ENCODE results near the gene VWA3B. TPM values are rescaled to one million over a fixed set of nuclear protein-coding genes. Genes with fewer than 3 reads are reported as not detected.

VWA3B gene
- polyA plus RNA-seq, 1 donor (not counting 4 experiments of a cell fraction or from before 2014, with no cell fraction given): not detected

DNA sequence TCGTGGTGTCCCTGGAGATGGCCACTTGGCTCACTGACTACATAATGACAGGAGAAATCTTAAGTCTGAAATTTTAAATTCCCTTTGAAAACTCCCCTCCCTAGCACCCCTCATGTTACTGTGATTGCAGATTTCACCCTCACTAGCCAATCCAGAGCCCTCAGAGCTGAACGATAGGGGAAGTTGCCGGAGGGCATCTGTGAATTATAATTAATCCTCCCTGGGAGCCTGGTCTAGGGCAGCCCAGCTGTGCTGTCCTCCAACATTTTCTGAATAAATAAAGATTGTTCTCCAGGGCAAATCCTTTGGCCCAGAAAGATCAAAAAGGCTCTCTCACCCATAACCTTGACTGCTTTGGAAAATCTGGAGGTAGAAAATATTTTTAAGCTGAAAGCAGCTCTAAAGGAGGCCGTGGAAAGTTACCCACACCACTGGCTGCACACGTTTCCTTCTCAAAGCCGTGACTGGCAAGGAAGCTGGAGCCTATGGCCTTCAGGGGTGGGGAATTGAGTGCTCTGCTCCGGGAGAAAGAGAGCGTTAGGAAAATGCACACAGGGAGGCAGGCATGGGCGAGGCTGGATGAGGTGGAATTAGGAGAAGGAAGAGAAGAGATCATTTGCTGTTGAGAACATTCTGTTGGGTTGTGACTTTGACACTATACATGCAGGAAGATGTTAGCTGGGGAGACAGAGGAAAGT is 190.3 kb downstream of the VWA3B start:
- FAIRE-seq: no peak

DNA sequence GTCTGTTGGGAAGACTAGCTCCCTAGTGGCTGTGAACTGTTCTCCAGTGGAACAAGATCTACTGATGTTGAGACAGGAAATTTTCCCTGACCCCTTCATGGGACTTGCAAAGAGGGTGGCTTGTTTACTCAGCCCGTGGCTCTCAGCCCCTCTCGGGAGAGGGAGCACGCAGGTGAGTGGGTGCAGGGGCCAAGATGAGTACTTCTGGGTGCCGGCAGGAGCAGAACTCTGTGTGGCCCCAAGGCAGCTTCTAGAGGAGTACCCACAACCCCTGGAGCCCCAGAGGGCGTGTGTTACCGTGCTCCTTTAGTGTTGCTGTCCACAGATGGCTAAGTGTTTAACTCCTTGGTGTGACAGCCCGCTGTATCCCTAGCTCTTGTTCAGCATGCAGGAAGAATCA is 191.1 kb downstream of the VWA3B start:
- no peak overlapping the region for H3K4me2 ChIP-seq (ENCODE audit: control insufficient read depth, extremely low read depth, insufficient read depth, low read depth, low read length)
- H3K36me3 ChIP-seq (ENCODE audit: control insufficient read depth in 2 of 2, extremely low read depth in 1 of 2, insufficient read depth in 2 of 2, low read length in 2 of 2): no peaks in the 10 kb centered on the region
- H2AFZ ChIP-seq (ENCODE audit: control insufficient read depth, low read length): no peak overlapping the region
- no peak for FAIRE-seq
- no peak for DNase-seq (ENCODE audit: low read depth, low spot score)
- peaks cover 3% of the 10 kb centered on the region for H3K27me3 ChIP-seq (ENCODE audit: control insufficient read depth, extremely low read depth, insufficient read depth, low read length)
- no peaks in the 10 kb centered on the region for H3K9me3 ChIP-seq (ENCODE audit: control insufficient read depth, low read depth, low read length)
- no peak overlapping the region for H3K27ac ChIP-seq (ENCODE audit: control insufficient read depth, insufficient read depth, low read length)
- dilution Hi-C loops (cut with MboI; ENCODE audit: extremely low pct_ligation_motif_present, low sequenced_read_pairs): no loop called here
- H4K20me1 ChIP-seq (ENCODE audit: control insufficient read depth, extremely low read depth, insufficient read depth, low read length): no peaks in the 10 kb centered on the region
- TF ChIP-seq, protein P1, sequence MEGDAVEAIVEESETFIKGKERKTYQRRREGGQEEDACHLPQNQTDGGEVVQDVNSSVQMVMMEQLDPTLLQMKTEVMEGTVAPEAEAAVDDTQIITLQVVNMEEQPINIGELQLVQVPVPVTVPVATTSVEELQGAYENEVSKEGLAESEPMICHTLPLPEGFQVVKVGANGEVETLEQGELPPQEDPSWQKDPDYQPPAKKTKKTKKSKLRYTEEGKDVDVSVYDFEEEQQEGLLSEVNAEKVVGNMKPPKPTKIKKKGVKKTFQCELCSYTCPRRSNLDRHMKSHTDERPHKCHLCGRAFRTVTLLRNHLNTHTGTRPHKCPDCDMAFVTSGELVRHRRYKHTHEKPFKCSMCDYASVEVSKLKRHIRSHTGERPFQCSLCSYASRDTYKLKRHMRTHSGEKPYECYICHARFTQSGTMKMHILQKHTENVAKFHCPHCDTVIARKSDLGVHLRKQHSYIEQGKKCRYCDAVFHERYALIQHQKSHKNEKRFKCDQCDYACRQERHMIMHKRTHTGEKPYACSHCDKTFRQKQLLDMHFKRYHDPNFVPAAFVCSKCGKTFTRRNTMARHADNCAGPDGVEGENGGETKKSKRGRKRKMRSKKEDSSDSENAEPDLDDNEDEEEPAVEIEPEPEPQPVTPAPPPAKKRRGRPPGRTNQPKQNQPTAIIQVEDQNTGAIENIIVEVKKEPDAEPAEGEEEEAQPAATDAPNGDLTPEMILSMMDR (optimal IDR thresholded peaks at IDR 0.05 in 1 of 3, IDR thresholded peaks at IDR 0.05 in 1 of 3, conservative IDR thresholded peaks at IDR 0.05 in 1 of 3; ENCODE audit: extremely low read depth in 1 of 3, insufficient read depth in 2 of 3, low read length in 3 of 3): no peak
- no peak for TF ChIP-seq EZH2 (IDR thresholded peaks at IDR 0.05; ENCODE audit: low read length)
- no peak overlapping the region for H3K9ac ChIP-seq (ENCODE audit: control insufficient read depth, extremely low read depth, insufficient read depth, low read length)
- no peaks in the 10 kb centered on the region for H3K9me1 ChIP-seq (ENCODE audit: control insufficient read depth, extremely low read depth, insufficient read depth, low read length)
- H3K79me2 ChIP-seq (ENCODE audit: control insufficient read depth, insufficient read depth, low read length): no peaks in the 10 kb centered on the region
- H3K4me3 ChIP-seq (ENCODE audit: control insufficient read depth in 2 of 3, extremely low read depth in 1 of 3, insufficient read depth in 2 of 3, low read depth in 1 of 3, low read length in 3 of 3): no peak overlapping the region
- H3K4me1 ChIP-seq (ENCODE audit: control insufficient read depth, extremely low read depth, insufficient read depth, low read length): no peaks in the 10 kb centered on the region

More for the DNA sequence above, 190.3 kb downstream of the VWA3B start:
- dilution Hi-C loops (cut with MboI; ENCODE audit: extremely low pct_ligation_motif_present, low sequenced_read_pairs): no loop called here
- Histone ChIP-seq H3K27me3 (ENCODE audit: control insufficient read depth, extremely low read depth, insufficient read depth, low read length) (peaks cover 3% of the 10 kb centered on the region), H3K36me3 (ENCODE audit: control insufficient read depth in 2 of 2, extremely low read depth in 1 of 2, insufficient read depth in 2 of 2, low read length in 2 of 2) (no peaks in the 10 kb centered on the region), H3K4me3 (ENCODE audit: control insufficient read depth in 2 of 3, extremely low read depth in 1 of 3, insufficient read depth in 2 of 3, low read depth in 1 of 3, low read length in 3 of 3) (no peak overlapping the region), H3K4me2 (ENCODE audit: control insufficient read depth, extremely low read depth, insufficient read depth, low read depth, low read length) (no peak overlapping the region), H3K9me3 (ENCODE audit: control insufficient read depth, low read depth, low read length) (no peaks in the 10 kb centered on the region), H3K79me2 (ENCODE audit: control insufficient read depth, insufficient read depth, low read length) (no peaks in the 10 kb centered on the region), H4K20me1 (ENCODE audit: control insufficient read depth, extremely low read depth, insufficient read depth, low read length) (no peaks in the 10 kb centered on the region), H3K9me1 (ENCODE audit: control insufficient read depth, extremely low read depth, insufficient read depth, low read length) (no peaks in the 10 kb centered on the region), H2AFZ (ENCODE audit: control insufficient read depth, low read length) (no peak overlapping the region), H3K27ac (ENCODE audit: control insufficient read depth, insufficient read depth, low read length) (no peak overlapping the region), H3K4me1 (ENCODE audit: control insufficient read depth, extremely low read depth, insufficient read depth, low read length) (no peaks in the 10 kb centered on the region), H3K9ac (ENCODE audit: control insufficient read depth, extremely low read depth, insufficient read depth, low read length) (no peak overlapping the region)
- no peak for TF ChIP-seq EZH2 (IDR thresholded peaks at IDR 0.05; ENCODE audit: low read length)
- TF ChIP-seq, protein P1 (optimal IDR thresholded peaks at IDR 0.05 in 1 of 3, IDR thresholded peaks at IDR 0.05 in 1 of 3, conservative IDR thresholded peaks at IDR 0.05 in 1 of 3; ENCODE audit: extremely low read depth in 1 of 3, insufficient read depth in 2 of 3, low read length in 3 of 3): no peak
- DNase-seq (ENCODE audit: low read depth, low spot score): no peak

Data from keratinocyte (primary cell).